IMR-90 (cell line): ENCODE data around the gene CLEC4A. TPM values are rescaled to one million over a fixed set of nuclear protein-coding genes. Genes with fewer than 3 reads are reported as not detected.

ENCODE experiments used
- ATAC-seq: fragments of 200-7000 bp; cut with Tn5 transposase; 2 replicates; pipeline ENCODE4 v1.9.1; 2020; ENCODE audit warnings: low read depth, mild to moderate bottlenecking, moderate library complexity
- BruUV-seq: library from RNA; stranded (reverse); fragments of 400-500 nt; replicated peaks from 2 replicates; lab custom pipeline; 2021; lab: Mats Ljungman, UMichigan
- CTCF ChIA-PET: fragments of 300-600 bp; formaldehyde crosslinking; extraction: SDS; loops from one replicate; lab custom pipeline; 2021; ENCODE audit warnings: antibody characterized with exemption; lab: Yijun Ruan, JAX
- POLR2A ChIA-PET: fragments of 300-600 bp; sonication (Branson Sonifier 250); formaldehyde crosslinking; loops from one replicate; lab custom pipeline; 2022; ENCODE audit warnings: antibody characterized with exemption; ENCODE audit not compliant: unreplicated experiment; lab: Charles Lee
- DNase-seq: peaks from one replicate; pipeline ENCODE4 v3.0.0; 2013
- H2AFZ ChIP-seq: replicated peaks from 2 replicates; pipeline ENCODE3; 2013; ENCODE audit warnings: low read length, mild to moderate bottlenecking; ENCODE audit not compliant: poor library complexity
- H2AK5ac ChIP-seq: 2 replicates; pipeline ENCODE4 v1.6.1; 2013; ENCODE audit warnings: low read depth, low read length, inconsistent platforms
- H2AK9ac ChIP-seq: replicated peaks from 2 replicates; pipeline ENCODE3; 2013; ENCODE audit warnings: mild to moderate bottlenecking, low read depth, low read length, moderate library complexity; ENCODE audit not compliant: poor library complexity
- H2BK120ac ChIP-seq: 2 replicates; pipeline ENCODE4 v1.6.1; 2013; ENCODE audit warnings: low read depth, low read length, inconsistent platforms
- H2BK15ac ChIP-seq: 3 replicates; pipeline ENCODE4 v1.6.1; 2013; ENCODE audit warnings: low read depth, low read length, inconsistent platforms
- H2BK20ac ChIP-seq: 2 replicates; pipeline ENCODE4 v1.6.1; 2013; ENCODE audit warnings: low read depth, mild to moderate bottlenecking, inconsistent platforms, low read length, moderate library complexity
- H2BK5ac ChIP-seq: 2 replicates; pipeline ENCODE4 v1.6.1; 2013; ENCODE audit warnings: mild to moderate bottlenecking, low read depth, low read length, inconsistent platforms; ENCODE audit not compliant: poor library complexity, severe bottlenecking
- H3K14ac ChIP-seq: replicated peaks from 2 replicates; pipeline ENCODE4 v1.6.1; 2013; ENCODE audit warnings: low read depth, low read length, inconsistent platforms
- H3K18ac ChIP-seq: 2 replicates; pipeline ENCODE4 v1.6.1; 2013; ENCODE audit warnings: low read depth, low read length, control low read depth
- H3K23ac ChIP-seq: 2 replicates; pipeline ENCODE4 v1.6.1; 2013; ENCODE audit warnings: low read depth, low read length, inconsistent platforms
- H3K27ac ChIP-seq: 2 replicates; pipeline ENCODE4 v1.5.1; 2013; ENCODE audit warnings: mild to moderate bottlenecking, control low read depth, low read length; ENCODE audit not compliant: insufficient read depth
- H3K27me3 ChIP-seq: 2 replicates; pipeline ENCODE4 v1.6.1; 2013; ENCODE audit warnings: low read length; ENCODE audit not compliant: control insufficient read depth, insufficient read depth
- H3K36me3 ChIP-seq: 2 replicates; pipeline ENCODE4 v1.6.1; 2013; ENCODE audit warnings: low read length, mixed read lengths; ENCODE audit not compliant: control insufficient read depth, insufficient read depth
- H3K4ac ChIP-seq: 2 replicates; pipeline ENCODE4 v1.6.1; 2013; ENCODE audit warnings: low read depth, low read length, inconsistent platforms
- H3K4me1 ChIP-seq: 2 replicates; pipeline ENCODE4 v1.6.1; 2013; ENCODE audit warnings: low read length, mixed read lengths; ENCODE audit not compliant: control insufficient read depth, insufficient read depth
- H3K4me2 ChIP-seq: 2 replicates; pipeline ENCODE4 v1.6.1; 2013; ENCODE audit warnings: low read depth, mild to moderate bottlenecking, control low read depth, low read length, moderate library complexity
- H3K4me3 ChIP-seq: 2 replicates; pipeline ENCODE4 v1.5.1; 2013; ENCODE audit warnings: low read depth, mild to moderate bottlenecking, control low read depth, low read length, moderate library complexity; ENCODE audit not compliant: insufficient read depth
- H3K56ac ChIP-seq: 2 replicates; pipeline ENCODE4 v1.6.1; 2013; ENCODE audit warnings: low read length, inconsistent platforms; ENCODE audit not compliant: insufficient read depth; ENCODE audit errors: extremely low read depth
- H3K79me1 ChIP-seq, 2 experiments: 2 replicates each; pipeline ENCODE4 v1.6.1; 2013; ENCODE audit warnings: low read length in 2 of 2, inconsistent platforms in 1 of 2, low read depth in 1 of 2
- H3K9ac ChIP-seq: 2 replicates; pipeline ENCODE4 v1.6.1; 2013; ENCODE audit warnings: low read depth, low read length, control low read depth
- H3K9me1 ChIP-seq: 2 replicates; pipeline ENCODE4 v1.6.1; 2013; ENCODE audit warnings: low read length, inconsistent platforms; ENCODE audit not compliant: insufficient read depth
- H3K9me3 ChIP-seq: 2 replicates; pipeline ENCODE4 v1.6.1; 2013; ENCODE audit warnings: low read length; ENCODE audit not compliant: control insufficient read depth, insufficient read depth
- H4K20me1 ChIP-seq: 2 replicates; pipeline ENCODE4 v1.6.1; 2013; ENCODE audit warnings: low read length, inconsistent platforms; ENCODE audit not compliant: insufficient read depth
- H4K5ac ChIP-seq: 2 replicates; pipeline ENCODE4 v1.6.1; 2013; ENCODE audit warnings: mild to moderate bottlenecking, low read depth, low read length, control low read depth
- H4K8ac ChIP-seq, 2 experiments: 2 replicates each; pipeline ENCODE4 v1.6.1; 2013; ENCODE audit warnings: low read depth in 2 of 2, low read length in 2 of 2, control low read depth in 1 of 2, inconsistent platforms in 1 of 2
- H4K91ac ChIP-seq: 2 replicates; pipeline ENCODE4 v1.6.1; 2013; ENCODE audit warnings: low read depth, low read length, inconsistent platforms; ENCODE audit not compliant: insufficient read depth
- FOS ChIP-seq: fragments of 150-350 bp; IDR thresholded peaks from 2 replicates; pipeline ENCODE4 v1.6.1; 2016; ENCODE audit warnings: low read depth, low read length
- MXI1 ChIP-seq: IDR thresholded peaks from 2 replicates; pipeline ENCODE4 v1.6.1; 2012; ENCODE audit warnings: low read depth, mild to moderate bottlenecking, low read length, moderate library complexity, borderline replicate concordance
- POLR2A ChIP-seq: IDR thresholded peaks from 2 replicates; pipeline ENCODE4 v1.6.1; 2012; ENCODE audit warnings: mild to moderate bottlenecking, low read depth, low read length
- RAD21 ChIP-seq: IDR thresholded peaks from 2 replicates; pipeline ENCODE4 v1.6.1; 2012; ENCODE audit warnings: low read length, improper control_type of control experiment
- RFX5 ChIP-seq: IDR thresholded peaks from 2 replicates; pipeline ENCODE4 v1.8.0; 2012; ENCODE audit warnings: low read depth, mild to moderate bottlenecking, low read length, moderate library complexity
- SMC3 ChIP-seq: fragments of 150-350 bp; IDR thresholded peaks from 2 replicates; pipeline ENCODE4 v1.6.1; 2016; ENCODE audit warnings: low read depth, mild to moderate bottlenecking, antibody characterized with exemption, low read length, moderate library complexity
- WGBS, 2 experiments: methylation state at CpG; one replicate each; pipeline versions ENCODE4 v1.1.5 to v1.1.7; 2013; ENCODE audit warnings: missing lambda C conversion rate in 2 of 2; ENCODE audit not compliant: insufficient read length in 1 of 2; ENCODE audit errors: extremely low coverage in 2 of 2; 5-methylcytosine and 5-hydroxymethylcytosine counted together
- dilution Hi-C: fragments of 300-500 bp; cut with HindIII; formaldehyde crosslinking; loops from one replicate; pipeline ENCODE4 v1.14.3; 2018; ENCODE audit warnings: low sequenced_read_pairs; ENCODE audit not compliant: unreplicated experiment
- in situ Hi-C: fragments of 300-500 bp; cut with MboI; formaldehyde crosslinking; loops from 3 replicates; pipeline ENCODE4 v1.14.3; 2019; ENCODE audit warnings: low sequenced_read_pairs, inconsistent platforms, mixed read lengths
- intact Hi-C: fragments of 100-400 bp; cut with micrococcal nuclease; formaldehyde crosslinking; loops from 2 replicates; pipeline ENCODE4 v1.10.0; 2022
- polyA plus RNA-seq, 3 experiments: library from polyadenylated mRNA; depleted of rRNA; stranded (reverse); fragments of >200 nt; gene quantifications; 2 replicates each; pipeline ENCODE4 v1.2.3, GENCODE V29; 2012; ENCODE audit warnings: low replicate concordance in 1 of 3
- total RNA-seq: library from RNA; depleted of rRNA; stranded (reverse); fragments of >200 nt; gene quantifications from 2 replicates; pipeline ENCODE4 v1.2.3, GENCODE V29; 2012
- TF ChIP-seq, protein P1 (sequence below): conservative IDR thresholded peaks from 2 replicates; pipeline ENCODE4 v1.5.1; 2012; ENCODE audit warnings: mild to moderate bottlenecking, low read depth, low read length, improper control_type of control experiment

The CLEC4A gene
- total and polyA plus RNA-seq, 2 of the 4 experiments (the other 2 are of a cell fraction), result 0.29 TPM; not detected in 1

DNA sequence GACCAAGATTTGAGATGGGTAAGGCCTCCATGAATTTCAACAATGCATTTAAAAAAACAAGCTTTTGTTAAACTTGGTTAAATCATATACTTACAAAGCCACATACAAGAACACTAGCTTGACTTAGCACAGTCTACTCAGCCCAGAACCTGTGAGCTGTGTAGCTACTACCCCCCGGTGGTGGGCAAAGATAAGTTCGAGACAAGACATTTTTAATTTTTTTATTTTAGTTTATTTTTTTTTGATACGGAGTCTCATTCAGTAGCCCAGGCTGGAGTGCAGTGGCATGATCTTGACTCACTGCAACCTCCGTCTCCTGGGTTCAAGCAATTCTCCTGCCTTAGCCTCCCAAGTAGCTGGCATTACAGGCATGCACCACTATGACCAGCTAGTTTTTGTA lies 45.0 kb upstream of the CLEC4A start:
- H3K9me1 ChIP-seq, result no peaks in the 10 kb centered on the region; the same call in 1 of the 2 replicates
- H3K14ac ChIP-seq, result no peak overlapping the region
- no peak overlapping the region for H2AK9ac ChIP-seq
- no CpG with 5 or more reads among the region's 4 CpGs for WGBS, 2 experiments
- H4K91ac ChIP-seq, result no peak overlapping the region
- no peak overlapping the region for H4K8ac ChIP-seq
- peaks cover 12 to 20% of the 10 kb centered on the region in 2 experiments; a peak in 3 of 4 replicates for H3K79me1 ChIP-seq
- H3K27me3 ChIP-seq, result no peaks in the 10 kb centered on the region
- dilution Hi-C loops, result no loop called here
- CTCF ChIA-PET, result interaction anchor here (0.6 to 2.9 kb wide), 18 partner anchors 9 to 271 kb away, joined by 3 to 30 read pairs (median 3); partner anchors contain the start of gene C3AR1
- H3K4me3 ChIP-seq, result no peak overlapping the region
- intact Hi-C loops, result loop anchor here (1.0 to 5.0 kb wide), 5 partner anchors 32 to 246 kb away; no protein-coding TSS in a partner anchor
- DNase-seq, result peak; percentile 87
- H3K9ac ChIP-seq, result no peak overlapping the region
- H2BK5ac ChIP-seq, result no peak overlapping the region
- no peaks in the 10 kb centered on the region for H3K36me3 ChIP-seq
- H3K27ac ChIP-seq, result no peak overlapping the region
- no peaks in the 10 kb centered on the region for H4K20me1 ChIP-seq
- no peak overlapping the region for H2BK20ac ChIP-seq
- no peak overlapping the region for H3K23ac ChIP-seq
- no peak overlapping the region for H4K5ac ChIP-seq
- no peaks in the 10 kb centered on the region for H3K9me3 ChIP-seq
- no TSS peak for BruUV-seq
- no peak overlapping the region for H3K4me2 ChIP-seq
- H3K4ac ChIP-seq, result no peak overlapping the region
- no peak overlapping the region for H2AFZ ChIP-seq
- TF ChIP-seq SMC3 (peak; percentile 69), POLR2A (no peak), MXI1 (no peak), FOS (no peak), RAD21 (peak; percentile 84), RFX5 (no peak)
- TF ChIP-seq, protein P1, sequence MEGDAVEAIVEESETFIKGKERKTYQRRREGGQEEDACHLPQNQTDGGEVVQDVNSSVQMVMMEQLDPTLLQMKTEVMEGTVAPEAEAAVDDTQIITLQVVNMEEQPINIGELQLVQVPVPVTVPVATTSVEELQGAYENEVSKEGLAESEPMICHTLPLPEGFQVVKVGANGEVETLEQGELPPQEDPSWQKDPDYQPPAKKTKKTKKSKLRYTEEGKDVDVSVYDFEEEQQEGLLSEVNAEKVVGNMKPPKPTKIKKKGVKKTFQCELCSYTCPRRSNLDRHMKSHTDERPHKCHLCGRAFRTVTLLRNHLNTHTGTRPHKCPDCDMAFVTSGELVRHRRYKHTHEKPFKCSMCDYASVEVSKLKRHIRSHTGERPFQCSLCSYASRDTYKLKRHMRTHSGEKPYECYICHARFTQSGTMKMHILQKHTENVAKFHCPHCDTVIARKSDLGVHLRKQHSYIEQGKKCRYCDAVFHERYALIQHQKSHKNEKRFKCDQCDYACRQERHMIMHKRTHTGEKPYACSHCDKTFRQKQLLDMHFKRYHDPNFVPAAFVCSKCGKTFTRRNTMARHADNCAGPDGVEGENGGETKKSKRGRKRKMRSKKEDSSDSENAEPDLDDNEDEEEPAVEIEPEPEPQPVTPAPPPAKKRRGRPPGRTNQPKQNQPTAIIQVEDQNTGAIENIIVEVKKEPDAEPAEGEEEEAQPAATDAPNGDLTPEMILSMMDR, result peak; percentile 77
- POLR2A ChIA-PET, result interaction anchor here (0.5 to 0.6 kb wide), 2 partner anchors 104 to 1886 kb away, joined by 5 to 6 read pairs; no protein-coding TSS in a partner anchor
- in situ Hi-C loops, result loop anchor here (5.0 kb wide), 1 partner anchor 36 kb away; no protein-coding TSS in a partner anchor
- ATAC-seq, result peak; percentile 64
- H2AK5ac ChIP-seq, result no peak overlapping the region
- peaks cover 4% of the 10 kb centered on the region for H3K4me1 ChIP-seq
- no peak overlapping the region for H2BK15ac ChIP-seq
- H3K56ac ChIP-seq, result no peak overlapping the region
- H2BK120ac ChIP-seq, result no peak overlapping the region
- H3K18ac ChIP-seq, result no peak overlapping the region
